Activated CD4-positive, CD25-positive, alpha-beta regulatory T cell (primary cell): ENCODE results near the gene HCST.
"Not testable (repeated sequence)": the region's sequence is repeated elsewhere in the genome, so short reads cannot be mapped to it uniquely, and the experiment has no call there.

Experiments used
- DNase-seq, 4 experiments: peaks; one replicate each; lab custom pipeline; 2025; lab: John Stamatoyannopoulos, UW

Gene HCST, protein sequence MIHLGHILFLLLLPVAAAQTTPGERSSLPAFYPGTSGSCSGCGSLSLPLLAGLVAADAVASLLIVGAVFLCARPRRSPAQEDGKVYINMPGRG

DNA sequence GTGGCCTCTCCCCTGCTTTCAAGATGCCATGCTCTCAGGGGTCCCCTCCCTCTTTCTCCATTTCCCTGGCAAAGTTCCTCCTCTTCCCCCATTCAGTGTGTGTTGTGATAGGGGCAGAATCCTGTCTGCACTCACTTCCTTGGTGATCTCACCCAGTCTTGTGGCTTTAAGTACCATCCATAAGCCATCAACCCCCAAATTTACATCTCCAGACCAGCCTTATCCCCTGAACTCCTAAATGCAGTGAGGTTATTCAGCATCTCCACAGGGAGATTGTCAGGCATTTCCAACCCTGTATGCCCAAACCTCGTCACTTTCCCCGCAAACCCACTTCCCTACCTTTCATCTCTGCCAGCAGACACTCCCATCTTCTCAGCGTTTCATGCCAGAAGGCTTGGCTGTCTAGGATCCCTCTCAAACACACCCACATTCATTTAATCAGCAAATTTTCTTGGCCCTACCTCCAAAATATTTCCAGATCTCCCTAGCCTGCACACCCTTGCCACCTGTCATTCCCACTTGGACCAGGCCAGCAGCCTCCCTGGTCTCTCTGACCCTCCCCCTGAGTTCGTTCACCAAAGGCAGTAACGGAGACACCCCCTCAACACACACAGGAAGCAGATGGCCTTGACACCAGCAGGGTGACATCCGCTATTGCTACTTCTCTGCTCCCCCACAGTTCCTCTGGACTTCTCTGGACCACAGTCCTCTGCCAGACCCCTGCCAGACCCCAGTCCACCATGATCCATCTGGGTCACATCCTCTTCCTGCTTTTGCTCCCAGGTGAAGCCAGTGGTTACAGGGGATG lies at the start of gene HCST:
Gene HCST, plus strand, starts transcription at position 676 of the 808 bp plus-strand sequence. Its CDS starts 65 bp downstream, at position 741.
- no peak for DNase-seq

DNA sequence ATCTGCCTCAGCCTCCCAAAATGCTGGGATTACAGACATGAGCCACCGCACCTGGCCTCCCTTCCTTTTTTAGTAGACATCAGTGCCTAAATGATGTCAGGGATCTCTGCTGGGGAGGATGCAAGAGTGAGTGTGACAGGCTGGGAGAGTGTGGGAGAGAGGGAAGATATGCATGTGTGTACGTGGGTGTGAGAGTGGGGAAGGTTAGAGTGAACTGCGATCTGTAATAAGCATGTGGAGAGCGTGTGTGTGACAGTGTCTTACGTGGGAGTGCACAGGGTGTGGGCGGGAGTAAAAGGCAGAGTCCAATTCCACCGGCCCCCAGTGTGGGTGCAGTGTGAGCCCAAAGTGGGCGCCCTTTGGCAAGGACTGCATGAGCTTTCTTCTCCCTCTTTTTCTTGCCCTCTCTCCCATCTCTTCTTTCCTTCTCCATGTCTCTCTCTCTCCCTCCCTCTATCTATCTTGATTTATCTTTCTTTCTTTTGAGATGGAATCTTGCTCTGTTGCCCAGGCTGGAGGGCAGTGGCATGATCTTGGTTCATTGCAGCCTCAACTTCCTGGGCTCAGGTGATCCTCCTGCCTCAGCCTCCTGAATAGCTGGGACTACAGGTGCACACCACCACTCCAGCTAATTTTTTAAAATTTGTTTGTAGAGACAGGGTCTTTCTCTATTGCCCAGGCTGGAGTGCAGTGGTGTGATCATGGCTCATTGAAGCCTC lies 49.1 kb upstream of the HCST start:
- no peak for DNase-seq

DNA sequence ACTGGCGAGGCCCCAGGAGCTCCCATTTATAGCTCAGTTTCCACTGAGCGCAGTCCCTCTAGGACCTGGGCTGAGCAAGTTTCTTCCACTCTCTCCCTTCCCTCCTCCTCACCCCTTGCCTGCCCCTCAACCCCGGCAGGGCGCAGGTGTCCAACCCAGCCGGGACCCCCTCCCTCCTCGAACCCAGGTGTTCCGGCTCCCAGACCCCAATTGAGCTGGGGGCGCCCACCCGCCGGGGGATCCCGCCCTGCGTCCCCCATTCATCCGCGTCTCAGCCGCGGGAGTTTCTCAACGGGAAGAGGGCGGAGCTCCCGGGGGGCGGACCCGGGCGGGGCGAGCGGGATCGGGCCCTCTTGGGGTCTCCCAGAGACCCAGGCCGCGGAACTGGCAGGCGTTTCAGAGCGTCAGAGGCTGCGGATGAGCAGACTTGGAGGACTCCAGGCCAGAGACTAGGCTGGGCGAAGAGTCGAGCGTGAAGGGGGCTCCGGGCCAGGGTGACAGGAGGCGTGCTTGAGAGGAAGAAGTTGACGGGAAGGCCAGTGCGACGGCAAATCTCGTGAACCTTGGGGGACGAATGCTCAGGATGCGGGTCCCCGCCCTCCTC lies 45.7 kb upstream of the HCST start, which contains the start of gene KIRREL2:
Gene KIRREL2, plus strand, starts transcription at position 366 of the 604 bp plus-strand sequence. Its CDS starts 209 bp downstream, at position 575.
- no peak for DNase-seq

DNA sequence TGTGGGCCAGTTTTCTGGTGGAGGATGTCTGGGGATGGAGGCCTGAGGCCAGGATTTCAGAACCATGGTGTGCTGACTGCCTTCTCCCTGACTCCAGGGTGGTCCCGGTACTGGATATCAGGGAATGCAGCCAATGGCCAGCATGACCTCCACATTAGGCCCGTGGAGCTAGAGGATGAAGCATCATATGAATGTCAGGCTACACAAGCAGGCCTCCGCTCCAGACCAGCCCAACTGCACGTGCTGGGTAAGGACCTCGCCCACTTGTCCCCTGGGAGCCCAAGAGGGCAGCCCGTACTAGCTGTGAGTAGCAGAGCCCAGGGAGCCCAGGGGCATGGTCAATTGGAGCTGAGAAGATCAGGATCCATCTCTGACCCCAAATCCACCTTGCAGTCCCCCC lies 44.0 kb upstream of the HCST start:
- DNase-seq, result no peak

DNA sequence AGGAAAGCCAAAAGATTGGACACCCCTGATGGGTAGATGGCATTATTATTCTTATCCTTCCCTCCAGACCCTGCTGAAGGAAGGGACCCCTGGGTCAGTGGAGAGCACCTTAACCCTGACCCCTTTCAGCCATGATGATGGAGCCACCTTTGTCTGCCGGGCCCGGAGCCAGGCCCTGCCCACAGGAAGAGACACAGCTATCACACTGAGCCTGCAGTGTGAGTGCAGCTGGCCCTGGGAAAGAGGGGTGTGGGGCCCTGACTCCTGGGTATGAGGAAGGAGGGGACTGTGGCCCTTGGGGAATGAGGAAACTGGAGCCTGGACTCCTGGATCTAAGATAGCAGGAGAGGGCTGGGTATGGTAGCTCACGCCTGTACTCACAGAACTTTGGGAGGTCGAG lies 42.9 kb upstream of the HCST start:
- DNase-seq, result no peak

DNA sequence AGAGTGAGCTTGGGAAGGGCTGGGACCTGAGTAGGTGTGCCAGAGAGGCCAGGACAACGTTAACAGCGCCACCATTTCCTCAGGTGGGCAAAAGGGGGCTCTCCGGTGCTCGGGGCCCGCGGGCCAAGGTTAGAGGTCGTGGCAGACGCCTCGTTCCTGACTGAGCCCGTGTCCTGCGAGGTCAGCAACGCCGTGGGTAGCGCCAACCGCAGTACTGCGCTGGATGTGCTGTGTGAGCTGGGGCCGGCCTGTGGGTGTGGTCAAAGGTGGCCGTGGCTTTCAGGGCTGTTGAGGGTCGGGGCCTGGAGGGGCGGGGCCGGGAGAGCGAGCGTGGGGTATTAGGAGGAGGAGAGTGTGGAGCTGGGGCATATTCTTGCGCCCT lies 41.9 kb upstream of the HCST start:
- no peak for DNase-seq

DNA sequence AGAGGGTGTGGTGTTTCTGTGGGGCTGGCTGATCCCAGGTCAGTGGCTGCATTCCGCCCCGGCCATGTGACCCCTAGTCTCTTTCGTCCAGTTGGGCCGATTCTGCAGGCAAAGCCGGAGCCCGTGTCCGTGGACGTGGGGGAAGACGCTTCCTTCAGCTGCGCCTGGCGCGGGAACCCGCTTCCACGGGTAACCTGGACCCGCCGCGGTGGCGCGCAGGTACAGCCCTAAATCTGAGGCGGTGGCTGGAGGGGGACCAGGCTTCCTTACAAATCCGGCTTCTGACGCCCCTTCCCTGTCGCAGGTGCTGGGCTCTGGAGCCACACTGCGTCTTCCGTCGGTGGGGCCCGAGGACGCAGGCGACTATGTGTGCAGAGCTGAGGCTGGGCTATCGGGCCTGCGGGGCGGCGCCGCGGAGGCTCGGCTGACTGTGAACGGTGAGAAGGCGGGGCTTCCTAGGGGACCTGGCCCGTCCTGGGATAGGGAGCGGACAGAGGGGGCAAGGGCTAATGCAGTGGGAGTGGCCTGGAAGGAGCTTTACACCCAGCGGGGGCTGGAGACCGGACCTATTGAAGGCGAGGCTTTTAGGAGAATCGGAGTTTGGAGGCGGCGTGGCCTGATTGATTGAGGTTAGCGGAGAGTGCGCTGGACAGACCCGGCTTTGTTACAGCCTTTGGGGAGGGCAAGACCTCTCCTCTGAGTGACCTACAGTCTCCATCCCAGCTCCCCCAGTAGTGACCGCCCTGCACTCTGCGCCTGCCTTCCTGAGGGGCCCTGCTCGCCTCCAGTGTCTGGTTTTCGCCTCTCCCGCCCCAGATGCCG lies 41.3 kb upstream of the HCST start:
- no peak for DNase-seq

DNA sequence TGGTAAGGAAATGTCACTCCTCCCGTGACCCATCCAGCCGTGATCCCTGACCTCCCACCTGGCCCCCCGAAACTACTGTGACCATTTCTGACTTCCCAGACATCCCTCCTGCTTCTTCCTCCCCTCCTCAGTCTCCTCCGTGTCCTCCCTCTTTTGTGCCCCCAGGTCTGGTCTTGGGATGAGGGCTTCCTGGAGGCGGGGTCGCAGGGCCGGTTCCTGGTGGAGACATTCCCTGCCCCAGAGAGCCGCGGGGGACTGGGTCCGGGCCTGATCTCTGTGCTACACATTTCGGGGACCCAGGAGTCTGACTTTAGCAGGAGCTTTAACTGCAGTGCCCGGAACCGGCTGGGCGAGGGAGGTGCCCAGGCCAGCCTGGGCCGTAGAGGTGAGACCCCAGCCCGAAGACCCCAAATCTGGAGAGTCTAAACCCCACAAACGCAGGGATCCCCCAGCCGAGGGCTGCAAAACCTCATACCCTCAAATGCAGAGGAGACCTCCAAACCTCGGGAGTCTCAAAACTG lies 40.6 kb upstream of the HCST start:
- DNase-seq, result no peak

DNA sequence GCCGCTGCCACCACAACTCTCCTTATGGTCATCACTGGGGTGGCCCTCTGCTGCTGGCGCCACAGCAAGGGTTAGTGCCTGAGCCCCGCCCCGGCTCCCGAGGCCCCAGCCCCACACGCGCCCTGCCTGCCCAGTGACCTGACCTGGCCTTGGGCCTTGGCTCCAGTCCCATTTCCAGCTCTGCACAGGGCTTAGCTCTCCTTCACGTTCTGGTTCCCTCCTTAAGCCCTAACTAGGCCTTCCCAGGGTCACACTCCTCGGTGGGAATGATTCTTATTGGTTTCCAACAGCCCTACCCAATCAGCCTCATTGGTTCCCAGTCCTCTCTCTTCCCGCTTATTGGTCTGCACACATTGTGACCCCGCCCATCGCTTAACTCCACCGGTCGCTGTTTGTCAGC lies 39.8 kb upstream of the HCST start:
- no peak for DNase-seq

DNA sequence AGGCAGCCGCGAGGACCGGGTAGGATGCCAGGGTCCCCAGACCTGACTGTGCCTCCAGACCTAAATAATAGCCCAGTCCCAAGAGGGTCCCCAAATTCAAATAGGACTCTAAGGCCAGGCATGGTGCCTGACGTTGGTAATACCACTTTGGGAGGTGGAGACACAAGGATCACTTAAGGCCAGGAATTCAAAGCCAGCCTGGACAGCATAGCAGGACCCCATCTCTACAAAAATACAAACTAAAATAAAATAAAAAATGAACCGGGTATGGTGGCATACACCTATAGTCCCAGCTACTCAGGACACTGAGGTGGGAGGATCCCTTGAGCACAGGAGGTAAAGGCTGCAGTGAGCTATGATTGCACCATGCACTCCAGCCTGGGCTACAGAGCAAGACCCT lies 39.3 kb upstream of the HCST start:
- no peak for DNase-seq

DNA sequence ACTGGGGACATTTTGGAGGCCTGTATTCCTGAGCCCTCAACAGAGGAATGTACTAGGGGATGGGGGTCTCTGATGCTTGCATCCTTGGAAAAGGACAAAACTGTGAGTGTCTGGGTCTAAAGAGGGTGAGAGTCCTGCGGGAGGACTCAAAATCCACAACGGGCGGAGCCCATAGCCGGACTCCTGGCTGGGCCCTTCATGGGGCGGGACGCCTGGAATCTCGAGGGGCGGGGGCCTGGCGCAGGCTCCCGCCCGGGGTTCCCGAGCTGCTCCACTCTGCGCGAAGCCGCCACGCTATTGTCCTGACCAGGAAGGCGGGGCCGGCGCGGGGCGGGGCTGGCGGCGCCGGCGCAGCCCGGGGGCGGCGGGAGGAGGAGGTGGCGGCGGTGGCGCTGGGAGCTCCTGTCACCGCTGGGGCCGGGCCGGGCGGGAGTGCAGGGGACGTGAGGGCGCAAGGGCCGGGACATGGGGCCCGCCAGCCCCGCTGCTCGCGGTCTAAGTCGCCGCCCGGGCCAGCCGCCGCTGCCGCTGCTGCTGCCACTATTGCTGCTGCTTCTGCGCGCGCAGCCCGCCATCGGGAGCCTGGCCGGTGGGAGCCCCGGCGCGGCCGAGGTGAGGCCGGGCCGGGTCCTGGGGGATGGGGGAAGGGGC lies 34.0 kb upstream of the HCST start, which contains the start of gene APLP1:
Gene APLP1, plus strand, starts transcription at position 403 of the 651 bp plus-strand sequence. Its CDS starts 63 bp downstream, at position 466.
- DNase-seq, result peak in 3 of 4 experiments; percentile 31 to 35 (median 34)

DNA sequence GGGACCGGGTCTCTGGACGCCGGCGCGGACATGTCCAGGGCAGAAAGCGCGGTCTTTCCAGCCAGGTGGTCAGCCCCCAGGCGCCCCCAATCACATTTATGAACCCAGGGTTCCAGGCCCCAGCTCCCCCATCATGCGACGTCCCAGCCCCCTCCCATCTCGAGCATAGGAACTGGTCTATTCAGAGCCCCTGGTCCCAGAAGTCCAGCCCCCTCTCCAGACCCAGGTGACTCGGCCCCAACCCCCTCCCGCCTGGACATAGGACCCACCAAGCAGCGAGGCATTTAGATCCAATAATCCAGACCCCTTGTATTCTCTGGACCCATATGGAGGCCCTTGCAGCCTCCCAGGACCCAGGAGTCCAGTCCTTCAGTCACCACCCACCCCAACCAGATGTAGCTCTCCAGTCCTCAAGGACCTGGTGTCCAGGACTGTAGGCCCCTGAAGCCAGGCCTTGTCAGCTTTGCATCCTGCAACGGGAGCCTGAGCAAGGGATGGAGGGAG lies 33.5 kb upstream of the HCST start:
- DNase-seq, result no peak

DNA sequence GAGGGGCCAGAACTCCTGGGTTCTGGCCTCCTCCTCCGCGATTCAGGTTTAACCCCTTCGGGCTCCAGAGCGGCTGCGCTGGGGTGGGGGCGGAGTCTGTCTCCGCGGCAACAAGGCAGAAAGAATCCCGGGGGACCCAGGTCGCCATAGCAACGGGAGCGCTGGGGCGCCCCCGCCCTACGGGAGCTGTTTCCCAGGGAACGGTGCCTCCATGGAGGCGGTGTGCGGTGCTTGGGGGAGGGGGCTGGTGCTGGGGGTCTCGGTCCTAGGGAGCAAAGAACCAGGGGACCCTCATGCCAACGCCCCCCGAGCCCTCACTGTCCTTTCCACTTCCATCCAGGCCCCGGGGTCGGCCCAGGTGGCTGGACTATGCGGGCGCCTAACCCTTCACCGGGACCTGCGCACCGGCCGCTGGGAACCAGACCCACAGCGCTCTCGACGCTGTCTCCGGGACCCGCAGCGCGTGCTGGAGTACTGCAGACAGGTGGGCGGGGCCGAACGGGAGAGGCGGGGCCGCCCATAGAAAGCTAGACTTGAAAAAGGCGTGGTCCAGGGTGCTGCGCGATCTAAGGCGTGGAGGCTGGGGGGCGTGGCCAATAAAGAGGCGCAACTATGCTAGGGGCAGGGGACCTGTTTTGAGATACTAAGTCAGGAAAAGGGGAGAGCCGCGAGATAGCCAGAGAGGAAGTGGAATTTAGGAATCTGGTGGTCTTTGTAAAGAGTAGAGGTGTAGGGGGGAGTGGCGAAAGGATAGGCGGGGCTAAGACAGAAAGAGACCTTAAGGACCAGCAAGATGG lies 32.8 kb upstream of the HCST start:
- DNase-seq, result peak; percentile 42 to 65 (median 50)

DNA sequence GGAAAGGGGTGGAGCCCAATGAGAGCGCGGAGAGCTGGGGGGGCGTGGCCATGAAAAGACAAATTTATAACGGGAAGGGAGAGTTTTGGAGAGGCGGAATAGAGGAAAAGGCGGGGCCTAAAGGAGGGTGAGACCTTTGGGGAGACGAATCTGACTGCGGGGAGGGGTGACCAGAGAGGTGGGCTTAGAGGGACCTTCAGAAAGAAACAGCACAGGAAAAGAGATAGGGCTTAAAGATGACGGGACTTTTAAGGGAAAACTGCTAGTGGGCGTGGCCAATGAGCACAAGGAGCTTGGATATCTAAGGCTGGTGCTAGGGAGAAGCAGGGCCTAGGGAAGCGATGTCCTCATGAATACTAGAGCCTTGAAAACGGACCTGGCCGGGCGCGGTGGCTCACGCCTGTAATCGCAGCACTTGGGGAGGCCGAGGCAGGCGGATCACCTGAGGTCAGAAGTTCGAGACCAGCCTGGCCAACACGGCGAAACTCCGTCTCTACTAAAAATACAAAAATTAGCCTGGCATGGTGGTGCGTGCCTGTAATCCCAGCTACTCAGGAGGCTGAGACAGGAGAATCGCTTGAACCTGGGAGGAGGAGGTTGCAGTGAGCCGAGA lies 32.1 kb upstream of the HCST start:
- DNase-seq, result not testable (repeated sequence)

DNA sequence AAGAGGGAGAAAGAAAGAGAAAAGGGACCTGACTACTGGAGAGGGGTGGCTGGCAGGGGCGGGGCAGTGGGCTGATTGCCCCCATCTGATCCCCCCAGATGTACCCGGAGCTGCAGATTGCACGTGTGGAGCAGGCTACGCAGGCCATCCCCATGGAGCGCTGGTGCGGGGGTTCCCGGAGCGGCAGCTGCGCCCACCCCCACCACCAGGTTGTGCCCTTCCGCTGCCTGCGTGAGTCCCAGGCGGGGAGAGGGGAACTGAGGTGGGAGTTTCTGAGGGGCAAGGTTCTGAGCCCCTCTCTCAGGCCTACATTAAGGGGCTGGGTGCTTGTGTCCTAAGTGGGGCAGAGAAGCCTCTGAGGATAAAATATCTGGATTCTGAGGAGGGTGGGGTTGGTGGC lies 31.5 kb upstream of the HCST start:
- DNase-seq, result no peak

DNA sequence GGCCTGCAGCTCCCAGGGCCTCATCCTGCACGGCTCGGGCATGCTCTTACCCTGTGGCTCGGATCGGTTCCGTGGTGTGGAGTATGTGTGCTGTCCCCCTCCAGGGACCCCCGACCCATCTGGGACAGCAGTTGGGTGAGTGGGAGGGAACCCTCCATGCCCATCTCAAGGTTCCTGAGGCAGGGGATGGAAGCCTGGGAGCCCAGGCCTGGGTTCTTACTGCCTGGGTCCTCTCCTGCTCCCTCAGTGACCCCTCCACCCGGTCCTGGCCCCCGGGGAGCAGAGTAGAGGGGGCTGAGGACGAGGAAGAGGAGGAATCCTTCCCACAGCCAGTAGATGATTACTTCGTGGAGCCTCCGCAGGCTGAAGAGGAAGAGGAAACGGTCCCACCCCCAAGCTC lies 30.7 kb upstream of the HCST start:
- no peak for DNase-seq

DNA sequence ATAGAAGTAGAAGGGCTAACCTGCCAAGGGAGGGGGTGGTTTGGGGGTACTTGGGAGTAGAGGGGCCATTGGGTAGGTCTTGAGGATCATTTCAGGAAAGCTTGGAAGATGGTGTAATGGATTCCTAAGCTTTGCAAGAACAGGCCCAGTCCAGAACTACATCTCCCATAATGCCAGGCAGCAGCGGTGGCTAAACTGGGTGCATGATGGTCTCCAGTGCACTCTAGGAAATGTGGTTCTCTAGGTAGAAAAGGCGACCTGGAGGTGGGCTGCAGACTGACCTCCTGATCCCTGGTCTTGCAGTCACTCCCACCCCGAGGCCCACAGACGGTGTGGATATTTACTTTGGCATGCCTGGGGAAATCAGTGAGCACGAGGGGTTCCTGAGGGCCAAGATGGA lies 30.1 kb upstream of the HCST start:
- no peak for DNase-seq

DNA sequence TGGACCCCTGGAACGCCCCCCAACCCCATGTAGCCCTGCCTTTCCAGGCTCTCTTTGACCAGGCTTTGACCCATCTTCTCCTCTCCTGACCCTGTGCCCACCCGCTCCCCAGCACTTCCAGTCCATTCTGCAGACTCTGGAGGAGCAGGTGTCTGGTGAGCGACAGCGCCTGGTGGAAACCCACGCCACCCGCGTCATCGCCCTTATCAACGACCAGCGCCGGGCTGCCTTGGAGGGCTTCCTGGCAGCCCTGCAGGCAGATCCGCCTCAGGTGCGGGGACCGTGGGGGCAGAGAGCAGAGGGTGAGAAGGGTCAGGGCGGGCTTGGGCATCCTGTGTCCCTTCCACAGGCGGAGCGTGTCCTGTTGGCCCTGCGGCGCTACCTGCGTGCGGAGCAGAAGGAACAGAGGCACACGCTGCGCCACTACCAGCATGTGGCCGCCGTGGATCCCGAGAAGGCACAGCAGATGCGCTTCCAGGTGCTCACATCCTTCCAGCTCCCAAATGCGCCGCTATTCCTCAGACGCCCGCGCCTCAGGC lies 27.9 kb upstream of the HCST start:
- DNase-seq, result no peak

DNA sequence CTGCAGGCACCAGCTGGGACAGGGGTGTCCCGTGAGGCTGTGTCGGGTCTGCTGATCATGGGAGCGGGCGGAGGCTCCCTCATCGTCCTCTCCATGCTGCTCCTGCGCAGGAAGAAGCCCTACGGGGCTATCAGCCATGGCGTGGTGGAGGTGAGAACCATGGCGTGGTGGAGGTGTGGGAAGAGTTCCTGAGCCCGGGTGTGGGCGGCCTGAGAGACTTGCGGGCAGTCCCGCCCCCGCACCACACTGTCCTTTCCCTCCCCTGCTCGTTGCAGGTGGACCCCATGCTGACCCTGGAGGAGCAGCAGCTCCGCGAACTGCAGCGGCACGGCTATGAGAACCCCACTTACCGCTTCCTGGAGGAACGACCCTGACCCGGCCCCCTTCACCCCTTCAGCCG lies 23.3 kb upstream of the HCST start:
- DNase-seq, result no peak
